Heart right ventricle (tissue), 16 donors: Measurements from ENCODE around the gene ACVR1. TPM values are rescaled to one million over a fixed set of nuclear protein-coding genes. Genes with fewer than 3 reads are reported as not detected.
A peak's percentile ranks its signal among the peaks of the same experiment; 100 is the strongest.

ENCODE experiments used
- ATAC-seq, 8 donors: fragments of 200-7000 bp; cut with Tn5 transposase; one replicate each; pipeline ENCODE4 v1.9.1; 2020; ENCODE audit warnings: mild to moderate bottlenecking in 8 of 8, moderate library complexity in 8 of 8, moderate number of reproducible peaks in 1 of 8
- DNase-seq, 2 donors: peaks; one replicate each; pipeline ENCODE4 v3.0.0-alpha.2; 2020
- H3K27ac ChIP-seq, 10 donors: fragments of 200-600 bp; sonication (generic) in 2 of 10; one replicate each; pipeline versions ENCODE4 v1.5.0 to v1.8.0; 2020 to 2022; ENCODE audit warnings: mild to moderate bottlenecking in 3 of 10
- H3K27me3 ChIP-seq, 7 donors: fragments of 200-600 bp; one replicate each; pipeline ENCODE4 v1.8.0; 2021 to 2022; ENCODE audit warnings: mild to moderate bottlenecking in 2 of 7
- H3K36me3 ChIP-seq, 9 donors: fragments of 200-600 bp; sonication (generic) in 1 of 9; one replicate each; pipeline versions ENCODE4 v1.5.0 to v1.8.0; 2020 to 2022; ENCODE audit warnings: mild to moderate bottlenecking in 2 of 9
- H3K4me1 ChIP-seq, 9 donors: fragments of 200-600 bp; sonication (generic) in 1 of 9; one replicate each; pipeline versions ENCODE4 v1.5.0 to v1.8.0; 2020 to 2022; ENCODE audit warnings: mild to moderate bottlenecking in 4 of 9
- H3K4me3 ChIP-seq, 10 donors: fragments of 200-600 bp; sonication (generic) in 2 of 10; one replicate each; pipeline versions ENCODE4 v1.5.0 to v1.8.0; 2020 to 2022; ENCODE audit warnings: mild to moderate bottlenecking in 7 of 10, moderate library complexity in 2 of 10
- H3K9me3 ChIP-seq, 11 donors: fragments of 200-600 bp in 10 of 11; sonication (generic) in 2 of 11; one replicate each; pipeline versions ENCODE4 v1.5.0 to v1.8.0; 2013 to 2022; ENCODE audit warnings: mild to moderate bottlenecking in 2 of 11, control low read depth in 1 of 11, moderate library complexity in 1 of 11
- CTCF ChIP-seq, 9 donors: fragments of 200-600 bp; sonication (generic) in 2 of 9; IDR thresholded peaks; one replicate each; pipeline versions ENCODE4 v1.5.0 to v1.8.0; 2021 to 2022; ENCODE audit warnings: antibody characterized with exemption in 9 of 9, mild to moderate bottlenecking in 5 of 9, moderate library complexity in 1 of 9
- WGBS, 2 donors: extraction: QIAGEN DNeasy Blood & Tissue Kit; methylation state at CpG; one replicate each; pipeline ENCODE4 v1.1.7; 2013; ENCODE audit warnings: inconsistent platforms in 1 of 2; 5-methylcytosine and 5-hydroxymethylcytosine counted together
- intact Hi-C, 10 donors: fragments of 100-400 bp; cut with DNase I; formaldehyde crosslinking; loops; one replicate each; pipeline versions ENCODE4 v1.11.1 to v1.14.2; 2022
- polyA plus RNA-seq, 2 donors: library from polyadenylated mRNA; stranded (reverse); fragments of 200-250 nt; gene quantifications; one replicate each; pipeline ENCODE4 v1.2.3, GENCODE V29; 2013
- total RNA-seq, 10 donors: library from RNA; stranded (reverse); fragmentation: NEBNext Ultra II Directional in 3 of 10; extraction: Animal tissue kit (Norgen Biotek cat#: 25700) in 3 of 10; gene quantifications; one replicate each; pipeline versions ENCODE4 v1.2.1 to v1.2.4, GENCODE V29; 2021 to 2023
- donor health status: Arrhythmogenic right ventricular cardiomyopathy.
- donor health status: ischemic (EF 13 %, LVEDD 7.1; RV severe dilation, severe dysfunction).
- donor health status: healthy with polysubstance abuse.
- donor health status: DM: no; HTN: yes; CAD: no.
- donor health status: DM: no; HTN: no; CAD: no.
- donor health status: ischemic (EF 25% LVEDD 6.9; RV normal size, moderate dysfunction).
- donor health status: ischemic (EF 25% LVEDD 5.7; RV mildly dilated, moderate dysfunction).
- donor health status: healthy.
- donor health status: DM: yes; HTN: yes; CAD: no.
- donor health status: Ischemic cardiomyopathy.
- donor health status: ischemic (EF 35%, LVEDD 5.7; RV mildly dilated, moderate dysfunction).
- donor health status: nonischemic (EF 11% LVEDD 7.7; RV severe dilation, severe dysfunction).
- donor health status: DM: yes; HTN: yes; CAD: no.
- donor health status: PGD.
- donor health status: ischemic (EF 29% LVEDD 5.4; RV normal size, mild dysfunction).
- donor health status: nonischemic (EF 23%, LVEDD 6.1; RV moderate dilation, normal function).

ACVR1 gene
- total and polyA plus RNA-seq, 12 donors, result 4.2 to 32.7 (median 22.2) TPM

DNA sequence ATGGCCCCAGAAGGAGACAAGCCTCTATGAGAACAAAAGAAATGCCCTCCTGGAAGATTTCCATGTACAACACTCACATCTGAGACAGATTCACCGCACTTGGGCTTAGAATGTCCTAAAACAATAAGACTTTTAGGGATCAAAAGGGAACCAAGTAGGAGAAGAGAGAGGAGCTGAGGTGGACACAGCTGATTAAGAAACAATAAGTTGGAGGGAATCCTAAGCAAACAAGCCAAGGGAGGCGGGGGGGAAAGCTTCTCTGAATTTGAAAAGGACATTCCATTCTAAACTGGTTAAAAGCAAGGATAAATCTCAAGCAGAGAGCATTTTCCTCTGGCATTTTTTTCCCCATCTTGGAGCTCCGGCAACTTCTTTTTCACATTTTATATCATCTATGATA lies 9.9 kb downstream of the ACVR1 start:
- Histone ChIP-seq H3K27ac (no peak overlapping the region), H3K4me3 (no peak overlapping the region)

GRCh38 chr2:157864857-157865430 lies 11.2 kb downstream of the ACVR1 start:
- Histone ChIP-seq H3K4me1 (peaks cover 3 to 58% (median 28%) of the 10 kb centered on the region in 9 donors), H3K27ac (no peak overlapping the region), H3K36me3 (peaks cover 0 to 2% (median 0%) of the 10 kb centered on the region in 9 donors), H3K9me3 (no peaks in the 10 kb centered on the region), H3K27me3 (no peaks in the 10 kb centered on the region), H3K4me3 (no peak overlapping the region)
- TF ChIP-seq CTCF (IDR thresholded peaks at IDR 0.05), result no peak
- DNase-seq (no peak), ATAC-seq (no peak)
- 94 to 98% methylated on average over 2 of the region's 2 CpGs for WGBS, 2 donors
- intact Hi-C loops, result no loop called here

More for the DNA sequence above, 9.9 kb downstream of the ACVR1 start:
- TF ChIP-seq CTCF (IDR thresholded peaks at IDR 0.05), result no peak
- intact Hi-C loops, result no loop called here
- peak in 2 of 8 donors; percentile 47 to 59 for ATAC-seq
- Histone ChIP-seq H3K9me3 (no peaks in the 10 kb centered on the region), H3K36me3 (no peaks in the 10 kb centered on the region), H3K4me1 (peaks cover 3 to 66% (median 29%) of the 10 kb centered on the region in 9 donors), H3K27me3 (no peaks in the 10 kb centered on the region)
- peak in 1 of 2 donors; percentile 19 for DNase-seq
- WGBS, 2 donors, result 47 to 79% methylated on average over 3 of the region's 3 CpGs

GRCh38 chr2:157858846-157859245 lies 17.3 kb downstream of the ACVR1 start:
- DNase-seq, result no peak
- H3K4me3 ChIP-seq, result no peak overlapping the region
- H3K27me3 ChIP-seq, result no peaks in the 10 kb centered on the region
- peaks cover 0 to 14% (median 3%) of the 10 kb centered on the region in 9 donors for H3K4me1 ChIP-seq
- H3K36me3 ChIP-seq, result peaks cover 0 to 18% (median 0%) of the 10 kb centered on the region in 9 donors
- 79 to 82% methylated on average over 6 of the region's 6 CpGs for WGBS, 2 donors
- H3K9me3 ChIP-seq, result no peaks in the 10 kb centered on the region
- no peak for TF ChIP-seq CTCF (IDR thresholded peaks at IDR 0.05)
- no peak for ATAC-seq
- intact Hi-C loops, result no loop called here
- no peak overlapping the region for H3K27ac ChIP-seq

DNA sequence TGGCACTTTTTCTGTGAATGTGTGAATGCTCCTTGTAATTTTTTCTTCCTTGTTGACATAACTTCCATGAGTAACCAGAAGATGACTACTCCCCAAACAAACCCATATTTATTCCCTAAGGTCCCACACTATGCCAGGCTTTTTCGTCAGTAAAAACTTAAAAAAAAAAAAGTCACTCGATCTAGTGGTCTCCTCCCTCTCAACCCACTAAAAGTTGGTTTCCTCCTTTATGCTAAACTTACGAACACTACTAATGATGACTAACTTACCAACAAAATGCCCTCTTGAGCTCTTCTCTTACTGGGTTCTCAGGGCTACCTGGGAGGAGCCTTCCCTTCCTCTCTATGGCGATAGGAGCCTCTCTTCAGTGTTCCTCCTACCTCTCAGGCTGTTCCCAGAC lies 18.2 kb downstream of the ACVR1 start:
- WGBS, 2 donors, result 87 to 91% methylated on average over 4 of the region's 4 CpGs
- no peak for DNase-seq
- TF ChIP-seq CTCF (IDR thresholded peaks at IDR 0.05), result no peak

More for the DNA sequence above, 18.2 kb downstream of the ACVR1 start:
- peaks cover 0 to 23% (median 11%) of the 10 kb centered on the region in 9 donors for H3K4me1 ChIP-seq
- peaks cover 0 to 18% (median 0%) of the 10 kb centered on the region in 9 donors for H3K36me3 ChIP-seq
- no peak overlapping the region for H3K27ac ChIP-seq
- no peaks in the 10 kb centered on the region for H3K9me3 ChIP-seq
- intact Hi-C loops, result no loop called here
- H3K27me3 ChIP-seq, result no peaks in the 10 kb centered on the region
- no peak for ATAC-seq
- no peak overlapping the region for H3K4me3 ChIP-seq
